HG02588 (cell line): ENCODE results near the gene CGNL1.

Source experiments
- ATAC-seq: cut with Tn5 transposase; IDR thresholded peaks from one replicate; pipeline ENCODE4 v1.9.1; 2021; ENCODE audit warnings: mild to moderate bottlenecking, moderate library complexity; ENCODE audit not compliant: unreplicated experiment

The CGNL1 gene

GRCh38 chr15:57375827-57376695 is at the start of gene CGNL1:
CGNL1 (plus strand) TSS chr15:57376505; CDS start chr15:57438000, 61,495 bp downstream.
- ATAC-seq = no peak

GRCh38 chr15:57327985-57328471 is 48.3 kb upstream of the CGNL1 start:
- no peak for ATAC-seq

DNA sequence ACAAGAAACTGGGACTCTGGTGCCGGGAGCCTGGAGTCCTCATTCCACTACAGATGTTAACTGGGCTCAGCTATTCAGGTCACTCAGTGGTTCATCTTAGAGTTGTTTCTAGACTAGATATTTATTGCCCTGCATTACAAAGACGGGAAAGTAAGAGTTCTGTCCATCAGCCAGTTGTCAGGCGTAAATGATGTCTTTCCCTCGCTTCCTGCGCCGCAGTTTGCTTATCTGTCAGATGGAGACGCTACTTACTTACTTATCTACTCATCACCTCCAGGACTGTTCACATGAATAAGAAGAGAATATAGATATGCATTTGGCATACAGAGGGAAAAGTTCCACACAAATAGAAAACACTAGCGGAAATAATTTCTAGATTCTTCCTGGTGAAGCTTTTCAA is 47.8 kb upstream of the CGNL1 start:
- ATAC-seq = no peak

DNA sequence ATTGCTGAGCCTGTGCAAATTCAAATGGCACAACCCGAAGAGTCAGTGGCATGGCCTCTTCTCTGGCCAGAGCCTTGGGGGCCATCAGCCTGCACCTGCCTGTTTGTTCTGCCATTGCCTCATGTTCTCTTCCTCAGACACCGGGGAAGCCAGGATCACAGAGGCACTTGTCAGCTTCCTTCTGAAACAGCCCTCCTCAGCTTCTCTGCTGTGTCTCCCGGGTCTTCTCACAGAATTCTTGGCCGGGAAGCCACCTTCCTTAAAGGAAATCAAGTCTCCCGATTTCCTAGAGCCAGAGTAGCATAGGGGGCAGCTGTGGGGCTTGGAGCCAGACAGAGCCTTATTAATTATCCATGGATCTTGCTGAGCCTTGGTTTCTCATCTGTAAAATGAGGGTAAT is 47.4 kb upstream of the CGNL1 start:
- ATAC-seq = no peak

- no peak for ATAC-seq
These were observed 46.5 kb upstream of the CGNL1 start for GRCh38 chr15:57329582-57330367.

DNA sequence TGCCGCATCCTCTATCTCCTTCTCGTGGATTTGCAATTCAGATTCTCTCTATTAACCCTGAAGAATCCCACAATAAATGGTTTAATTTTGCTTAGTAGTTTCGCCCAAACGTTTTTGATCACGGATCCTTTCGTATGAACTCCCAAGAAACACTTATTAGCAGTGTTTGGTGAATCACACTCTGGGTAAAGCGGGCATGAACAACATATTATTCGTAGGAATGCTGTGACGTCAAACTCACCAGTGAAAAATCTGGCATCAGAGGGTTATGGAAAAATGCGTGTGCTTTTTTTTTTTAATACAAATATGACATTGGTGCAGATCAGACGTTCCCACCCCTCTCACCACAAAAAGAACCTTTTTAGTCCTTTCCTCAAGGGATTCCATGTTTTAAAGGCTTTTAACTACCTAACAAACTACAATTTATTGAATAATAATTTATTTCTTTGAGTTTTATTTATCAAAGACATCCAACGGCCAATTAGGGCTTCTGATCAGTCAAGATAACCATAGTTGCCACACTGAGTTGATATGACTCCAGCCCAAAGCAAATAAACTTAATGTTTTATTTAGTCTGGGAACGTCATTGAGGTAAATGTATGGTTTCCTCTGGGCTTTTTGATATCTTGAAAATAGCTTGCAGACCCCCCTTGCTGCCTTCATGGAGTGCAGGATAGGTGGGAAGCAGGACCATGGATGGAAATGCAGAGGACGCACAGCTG is 45.5 kb upstream of the CGNL1 start:
- ATAC-seq = no peak

DNA sequence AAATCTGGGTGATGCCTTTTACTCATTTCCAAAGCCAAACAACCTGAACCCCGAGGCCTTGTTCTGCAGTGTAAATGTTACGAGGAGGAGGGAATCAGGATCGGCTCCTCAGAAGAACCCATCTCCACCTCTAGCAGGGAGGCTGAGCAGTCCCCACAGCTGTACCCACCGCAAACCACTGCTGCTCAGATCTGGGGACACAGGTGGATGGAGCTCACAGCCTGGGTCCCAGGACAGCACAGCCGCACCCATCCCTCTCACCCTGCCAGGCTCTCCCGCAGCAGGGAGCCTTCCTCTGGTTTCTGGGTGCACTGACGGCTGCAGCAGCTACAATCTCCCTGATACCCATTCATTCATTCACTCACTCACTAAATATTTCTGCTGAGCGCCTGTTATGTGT is 44.0 kb upstream of the CGNL1 start:
- no peak for ATAC-seq

- ATAC-seq = no peak
These were observed 42.8 kb upstream of the CGNL1 start for GRCh38 chr15:57333487-57333886.

GRCh38 chr15:57334257-57334656 is 42.0 kb upstream of the CGNL1 start:
- no peak for ATAC-seq

DNA sequence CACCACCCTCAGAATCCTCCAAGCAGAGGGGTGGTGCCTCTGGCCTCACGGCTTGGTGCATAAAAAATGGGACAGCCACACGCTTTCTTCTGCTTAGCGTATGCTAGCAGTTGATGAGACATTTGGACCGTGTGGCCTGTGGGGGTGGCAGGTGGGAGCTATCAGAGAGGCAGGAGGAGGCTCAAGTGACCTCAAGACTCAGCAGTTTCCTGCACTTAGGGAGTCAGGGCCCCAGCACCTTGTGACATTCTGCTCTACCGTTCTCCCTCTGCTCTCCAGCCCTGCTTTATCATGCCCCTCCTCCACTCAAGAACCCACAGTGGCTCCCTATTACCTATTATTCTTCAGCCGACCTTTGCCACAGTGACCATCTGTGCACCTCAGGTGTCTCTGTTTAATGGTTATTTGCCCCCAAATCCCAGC is 41.0 kb upstream of the CGNL1 start:
- ATAC-seq = no peak

- ATAC-seq = no peak
These were observed 40.6 kb upstream of the CGNL1 start for GRCh38 chr15:57335719-57336118.

DNA sequence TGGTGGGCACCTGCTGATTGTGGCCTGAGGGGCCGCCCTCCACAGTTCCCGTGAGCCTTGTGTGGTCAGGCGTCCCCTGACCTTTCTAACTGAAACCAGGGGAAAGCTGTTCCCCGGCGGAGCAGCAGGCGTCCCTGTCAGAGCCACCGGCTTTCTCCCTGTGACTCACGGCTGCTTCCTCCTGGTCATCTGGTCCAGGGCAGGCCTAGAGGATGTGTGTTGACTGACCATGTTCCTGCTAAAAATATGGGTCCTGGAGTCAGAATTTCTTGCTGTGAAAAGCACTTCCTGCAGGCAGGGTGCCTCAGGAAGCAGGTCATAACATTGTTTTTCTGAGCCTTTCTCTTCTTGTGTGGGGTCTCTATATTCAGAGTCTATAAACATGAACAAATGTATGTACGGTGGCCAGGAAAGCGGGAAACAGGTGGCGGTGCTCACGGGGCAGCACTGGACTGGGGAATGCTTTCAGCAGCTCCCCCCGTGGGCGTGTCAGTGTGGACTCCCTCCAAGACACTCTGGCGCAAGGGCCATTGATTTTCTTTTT is 38.4 kb upstream of the CGNL1 start:
- no peak for ATAC-seq

DNA sequence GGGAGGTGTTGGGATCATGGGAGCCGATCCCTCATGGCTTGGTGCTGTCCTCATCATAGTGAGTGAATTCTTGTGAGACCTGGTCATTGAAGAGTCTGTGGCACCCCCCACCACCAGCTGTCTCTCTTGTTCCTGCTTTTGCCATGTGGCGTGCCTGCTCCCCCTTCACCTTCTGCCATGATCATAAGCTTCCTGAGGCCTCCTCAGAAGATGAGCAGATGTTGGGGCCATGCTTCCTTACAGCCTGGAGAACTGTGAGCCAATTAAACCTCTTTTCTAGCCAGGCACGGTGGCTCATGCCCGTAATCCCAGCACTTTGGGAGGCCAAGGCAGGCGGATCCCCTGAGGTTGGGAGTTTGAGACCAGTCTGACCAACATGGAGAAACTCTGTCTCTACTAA is 37.0 kb upstream of the CGNL1 start:
- ATAC-seq = no peak

- no peak for ATAC-seq
These were observed 35.5 kb upstream of the CGNL1 start for GRCh38 chr15:57340682-57341259.

- no peak for ATAC-seq
These were observed 33.3 kb upstream of the CGNL1 start for GRCh38 chr15:57343048-57343447.

- ATAC-seq = no peak
These were observed 32.8 kb upstream of the CGNL1 start for GRCh38 chr15:57343498-57343897.

DNA sequence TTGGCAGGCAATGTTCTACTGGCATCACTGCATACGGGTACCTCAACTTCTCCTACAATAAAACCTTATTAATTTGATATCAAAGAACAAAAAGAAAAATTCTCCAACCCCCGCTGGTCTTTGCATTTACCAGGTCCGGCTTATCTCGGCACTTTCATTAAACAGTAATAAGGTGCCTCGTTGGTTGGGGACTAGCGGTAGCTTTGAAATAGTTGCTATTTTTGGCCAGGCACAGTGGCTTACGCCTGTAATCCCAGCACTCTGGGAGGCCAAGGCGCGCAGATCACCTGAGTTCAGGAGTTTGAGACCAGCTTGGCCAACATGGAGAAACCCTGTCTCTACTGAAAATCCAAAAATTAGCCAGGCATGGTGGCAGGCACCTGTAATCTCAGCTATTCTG is 32.0 kb upstream of the CGNL1 start:
- ATAC-seq = no peak

- no peak for ATAC-seq
These were observed 30.7 kb upstream of the CGNL1 start for GRCh38 chr15:57345584-57345983.

DNA sequence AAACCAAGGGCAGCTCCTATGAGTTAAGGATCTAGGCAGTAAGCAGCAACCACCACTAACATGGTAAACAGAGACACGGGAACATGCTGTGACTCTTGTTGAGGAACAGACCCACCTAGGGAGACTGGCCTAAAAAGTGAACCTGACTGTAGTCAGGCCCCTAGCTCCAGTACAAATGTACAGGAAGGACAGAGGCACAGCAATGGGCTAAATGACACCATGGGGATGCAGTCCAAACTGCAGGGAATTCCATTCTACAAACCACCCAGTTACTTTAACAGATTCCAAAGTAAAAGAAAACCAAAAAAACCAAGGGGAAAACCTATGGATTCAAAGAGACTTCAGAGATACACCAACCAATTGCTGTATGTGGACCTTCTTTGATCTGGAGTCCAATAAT is 28.2 kb upstream of the CGNL1 start:
- no peak for ATAC-seq

DNA sequence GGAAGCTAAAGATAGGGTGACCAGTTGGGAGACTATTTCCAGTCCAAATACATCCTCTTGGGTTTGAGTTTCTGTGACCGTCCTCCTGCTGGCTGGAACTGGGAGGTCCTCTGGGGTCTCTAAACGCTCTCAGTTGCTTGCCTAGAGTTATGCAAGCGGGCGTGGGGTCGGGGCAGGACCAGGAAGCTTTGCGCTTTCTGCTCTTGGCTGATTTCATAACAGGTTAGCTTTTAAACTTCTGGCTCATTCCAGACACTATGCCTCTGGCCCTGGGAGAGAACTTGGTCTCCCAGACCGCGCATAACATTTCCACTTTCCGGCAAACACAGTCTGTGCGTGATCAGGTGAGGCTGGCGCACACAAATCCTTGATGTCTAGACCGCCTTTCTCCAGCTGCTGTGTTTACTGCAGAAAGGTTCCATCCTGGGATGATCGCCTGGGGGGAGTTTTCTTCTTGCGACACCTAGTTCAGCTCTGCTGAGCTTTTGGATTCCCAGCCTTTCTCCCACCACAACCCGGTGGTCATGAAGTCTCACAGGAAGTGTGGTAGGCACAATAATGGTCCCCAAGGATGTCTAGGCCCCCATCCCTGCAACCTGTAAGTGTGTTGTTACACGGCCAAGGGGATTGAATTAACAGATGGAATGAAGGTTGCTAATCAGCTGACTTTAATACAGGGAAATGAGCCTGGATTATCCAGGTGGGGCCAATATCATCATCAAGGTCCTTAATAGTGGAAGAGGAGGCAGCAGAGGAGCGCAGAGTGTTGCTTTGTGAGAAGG is 23.6 kb upstream of the CGNL1 start:
- ATAC-seq = no peak
